Skin of body (tissue), 2 donors: ENCODE data around the gene RPL34. TPM values are rescaled to one million over a fixed set of nuclear protein-coding genes. Genes with fewer than 3 reads are reported as not detected.
"Not testable (repeated sequence)": the region's sequence is repeated elsewhere in the genome, so short reads cannot be mapped to it uniquely, and the experiment has no call there.

Source experiments
- DNase-seq: peaks from one replicate; lab custom pipeline; 2025; lab: John Stamatoyannopoulos, UW
- total RNA-seq: library from RNA; depleted of rRNA; stranded (reverse); fragments of >200 nt; gene quantifications from one replicate; pipeline ENCODE4 v1.2.3, GENCODE V29; 2014

Gene RPL34
- total RNA-seq, result 1,102 TPM

GRCh38 chr4:108620101-108620932 is at the start of gene RPL34:
Gene RPL34 (plus strand): TSS chr4:108620576. CDS start chr4:108621960, 1,384 bp downstream.
- peak; percentile 100 for DNase-seq

GRCh38 chr4:108570993-108571569 is 49.3 kb upstream of the RPL34 start:
- peak; percentile 11 for DNase-seq

DNA sequence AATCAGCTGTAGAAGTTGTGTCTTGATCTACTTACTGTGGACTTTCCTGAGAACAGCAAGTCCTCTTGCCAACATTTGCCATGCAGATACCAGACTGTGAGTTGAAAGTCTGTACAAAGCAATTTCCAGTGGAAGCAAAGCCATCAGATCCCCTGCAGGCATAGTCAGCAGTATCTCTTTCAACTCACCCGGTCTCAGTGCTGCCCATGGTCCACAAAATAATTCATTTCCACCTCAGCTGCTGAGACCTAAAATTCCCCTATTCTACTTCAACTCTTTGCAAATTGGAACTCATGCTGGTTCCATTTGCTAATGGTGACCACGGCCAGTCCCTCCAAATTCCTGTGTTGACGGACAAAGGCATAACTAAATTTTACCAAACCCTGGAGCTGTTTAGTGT is 46.0 kb upstream of the RPL34 start:
- no peak for DNase-seq

DNA sequence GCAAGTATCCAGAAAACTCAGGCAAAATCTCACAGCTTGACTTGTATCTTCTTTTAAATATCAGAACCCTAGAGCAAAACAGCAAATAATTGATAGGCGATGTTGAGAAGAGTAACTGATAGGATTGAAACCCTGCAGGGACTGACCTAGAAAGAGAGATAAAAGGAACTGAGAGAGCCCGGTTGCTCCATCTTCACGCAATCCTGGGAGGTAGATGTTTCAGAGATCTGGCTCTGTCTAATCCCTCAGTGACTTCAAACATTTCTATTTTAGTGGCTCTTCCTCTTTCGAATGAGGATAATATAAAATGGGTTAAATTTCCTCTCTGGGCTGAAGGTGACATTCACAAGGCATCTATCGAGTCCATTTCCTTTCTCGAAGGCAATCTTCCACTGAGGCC is 39.3 kb upstream of the RPL34 start:
- no peak for DNase-seq

DNA sequence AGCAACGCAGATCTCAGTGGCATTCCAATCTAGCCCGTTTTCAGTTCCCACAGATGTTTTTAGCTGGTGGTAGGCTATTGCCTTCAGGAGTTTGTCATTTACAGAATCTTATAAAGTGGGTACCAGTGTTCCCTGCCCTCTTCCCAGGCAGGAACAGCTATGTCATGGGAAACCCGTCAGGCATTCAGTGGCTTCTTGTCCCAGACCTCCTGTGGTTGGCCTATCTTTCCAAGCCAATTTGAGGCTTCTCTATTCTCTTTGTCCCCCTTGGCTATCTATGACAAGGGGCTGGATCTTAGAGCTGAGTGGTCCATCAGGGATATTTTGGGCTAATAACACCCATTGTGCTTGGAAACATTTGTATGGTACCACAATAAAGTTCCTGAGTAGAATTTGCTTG is 33.6 kb upstream of the RPL34 start:
- DNase-seq, result no peak

- DNase-seq, result no peak
Measured at GRCh38 chr4:108588878-108589277, 31.5 kb upstream of the RPL34 start.

- DNase-seq, result no peak
Measured at GRCh38 chr4:108589961-108590360, 30.4 kb upstream of the RPL34 start.

- no peak for DNase-seq
Measured at GRCh38 chr4:108590776-108591175, 29.6 kb upstream of the RPL34 start.

DNA sequence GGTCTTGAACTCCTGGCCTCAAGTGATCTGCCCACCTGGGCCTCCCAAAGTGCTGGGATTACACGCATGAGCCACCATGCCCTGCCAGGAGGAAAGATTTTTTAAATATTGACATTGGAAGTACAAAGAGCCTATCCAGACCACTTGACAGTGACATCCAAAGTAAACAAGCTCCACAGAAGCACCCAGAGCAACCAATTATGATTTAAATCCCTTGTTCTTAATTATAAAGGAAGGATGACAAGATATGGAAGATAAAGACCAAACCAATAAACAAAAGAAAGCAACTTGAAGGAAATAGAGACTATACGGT is 27.7 kb upstream of the RPL34 start:
- DNase-seq, result no peak

DNA sequence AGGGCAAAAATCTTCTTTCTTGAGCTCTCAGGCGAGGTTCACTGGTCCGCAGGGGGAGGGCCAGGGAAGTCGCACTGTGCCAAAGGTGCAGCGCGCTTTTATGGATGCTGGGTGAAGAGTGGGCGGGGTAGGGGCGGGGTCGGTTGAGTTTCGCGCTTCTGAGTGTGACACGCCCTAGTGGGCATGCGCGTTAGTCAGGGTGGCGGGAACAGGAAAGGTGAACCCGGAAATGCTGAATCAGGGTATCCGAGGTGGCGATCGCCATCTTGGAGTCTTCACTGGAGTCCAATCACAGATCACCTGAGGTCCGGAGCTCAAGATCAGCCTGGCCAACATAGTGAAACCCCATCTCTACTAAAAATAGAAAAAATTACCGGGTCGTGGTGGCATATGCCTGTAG is 26.1 kb upstream of the RPL34 start:
- DNase-seq, result not testable (repeated sequence)

DNA sequence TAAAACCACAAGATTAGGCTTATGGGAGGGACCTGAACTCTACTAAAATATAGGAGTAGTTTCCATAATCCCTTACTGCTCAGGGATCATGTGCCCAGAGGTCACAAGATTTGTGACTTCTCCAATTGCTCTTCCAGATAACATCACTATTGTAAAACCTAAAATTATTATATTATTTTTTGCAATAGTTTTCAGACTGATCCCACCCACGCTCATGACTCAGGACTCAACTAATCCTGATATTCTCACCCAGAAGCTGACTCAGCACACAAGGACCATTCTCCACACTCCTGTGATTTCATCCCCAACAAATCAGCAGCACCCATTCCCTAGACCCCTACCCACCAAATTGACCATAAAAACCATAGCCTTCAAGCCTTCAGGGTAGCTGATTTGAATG is 24.0 kb upstream of the RPL34 start:
- no peak for DNase-seq

DNA sequence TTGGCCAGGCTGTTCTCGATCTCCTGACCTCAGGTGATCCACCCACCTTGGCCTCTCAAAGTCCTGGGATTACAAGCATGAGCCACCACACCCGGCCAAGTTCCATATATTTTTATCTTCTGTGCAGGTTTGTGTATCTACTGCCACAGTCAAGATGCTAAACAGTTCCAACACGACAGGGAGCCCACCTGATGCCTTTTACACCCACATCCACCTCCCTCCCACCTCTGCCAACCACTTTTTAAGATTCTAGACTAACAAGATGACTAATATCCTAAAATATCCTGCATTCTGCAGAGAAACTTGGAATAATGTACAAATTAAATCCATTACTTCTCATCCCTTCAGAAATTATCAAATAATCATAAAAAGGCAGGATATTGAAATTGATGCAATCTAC is 19.3 kb upstream of the RPL34 start:
- no peak for DNase-seq

GRCh38 chr4:108601532-108601931 is 18.8 kb upstream of the RPL34 start:
- DNase-seq, result no peak

- DNase-seq, result no peak
Measured at GRCh38 chr4:108602163-108602562, 18.2 kb upstream of the RPL34 start.

DNA sequence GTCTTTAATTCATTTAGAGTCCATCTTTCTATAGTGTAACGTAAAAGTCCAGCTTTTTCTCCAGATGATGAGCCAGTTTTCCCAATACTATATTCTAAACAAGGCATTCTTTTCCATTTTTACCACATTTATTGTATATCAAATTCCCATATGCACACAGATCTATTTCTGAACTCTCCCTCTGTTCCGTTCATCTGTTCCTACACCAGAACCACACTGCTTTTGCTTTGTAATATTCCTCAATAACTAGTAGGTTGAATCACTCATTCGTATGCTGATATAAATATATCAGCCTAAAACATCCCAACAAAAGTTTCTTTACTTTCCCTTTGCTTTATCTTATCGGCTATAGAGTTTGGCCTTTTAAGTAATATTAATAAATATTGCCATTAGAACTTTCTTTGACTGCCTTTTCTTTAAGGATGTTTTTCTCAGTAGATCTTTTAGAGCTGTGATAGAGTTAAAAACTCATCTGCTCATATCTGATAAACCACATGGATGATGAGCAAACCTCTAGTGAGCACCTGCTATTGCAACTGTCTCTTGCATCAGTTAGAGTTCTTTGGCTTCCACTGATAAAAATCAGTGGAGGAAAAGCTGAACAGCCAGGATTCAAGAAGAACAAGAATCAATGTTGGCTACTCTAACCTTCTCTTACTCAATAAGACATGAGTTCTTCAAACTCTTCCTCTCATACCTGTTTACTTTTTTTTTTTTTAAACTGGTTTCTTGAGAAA is 13.1 kb upstream of the RPL34 start:
- no peak for DNase-seq

GRCh38 chr4:108611365-108611764 is 9.0 kb upstream of the RPL34 start:
- DNase-seq, result peak; percentile 5

- DNase-seq, result no peak
Measured at GRCh38 chr4:108612365-108612764, 8.0 kb upstream of the RPL34 start.

DNA sequence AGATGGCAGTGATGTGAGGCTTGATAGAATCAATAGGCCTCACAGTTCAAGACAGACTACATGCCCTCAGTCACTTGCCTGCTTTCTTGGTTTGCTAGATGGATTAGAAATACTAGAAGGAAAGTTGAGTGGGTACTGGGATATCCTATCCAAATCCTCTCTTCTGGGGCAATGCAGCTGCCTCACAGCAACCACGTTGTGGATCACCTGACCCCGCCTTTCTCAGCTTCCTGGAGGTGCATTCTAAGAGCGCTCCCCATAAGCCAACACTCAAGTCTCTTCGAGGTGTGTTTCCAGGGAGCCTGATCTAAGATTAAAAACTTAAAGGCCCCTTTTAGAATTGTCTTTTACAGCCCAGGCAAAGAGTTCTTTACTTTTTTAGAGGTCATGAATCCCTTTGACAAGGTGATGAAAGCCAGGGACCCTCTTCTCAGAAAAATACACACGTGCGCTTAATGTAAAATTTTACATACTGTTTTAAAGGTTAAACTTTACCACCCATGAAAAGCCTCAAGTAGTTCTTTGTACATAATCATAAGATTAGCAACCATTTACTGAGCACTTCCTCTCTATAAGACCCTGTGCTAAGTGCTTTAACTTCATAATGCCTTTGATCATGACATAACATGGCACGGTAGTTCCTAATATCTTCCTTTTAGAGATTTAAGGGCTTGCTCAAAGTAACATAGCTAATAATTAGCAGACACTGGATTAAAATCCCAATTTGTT is 840 bp upstream of the RPL34 start:
- no peak for DNase-seq

DNA sequence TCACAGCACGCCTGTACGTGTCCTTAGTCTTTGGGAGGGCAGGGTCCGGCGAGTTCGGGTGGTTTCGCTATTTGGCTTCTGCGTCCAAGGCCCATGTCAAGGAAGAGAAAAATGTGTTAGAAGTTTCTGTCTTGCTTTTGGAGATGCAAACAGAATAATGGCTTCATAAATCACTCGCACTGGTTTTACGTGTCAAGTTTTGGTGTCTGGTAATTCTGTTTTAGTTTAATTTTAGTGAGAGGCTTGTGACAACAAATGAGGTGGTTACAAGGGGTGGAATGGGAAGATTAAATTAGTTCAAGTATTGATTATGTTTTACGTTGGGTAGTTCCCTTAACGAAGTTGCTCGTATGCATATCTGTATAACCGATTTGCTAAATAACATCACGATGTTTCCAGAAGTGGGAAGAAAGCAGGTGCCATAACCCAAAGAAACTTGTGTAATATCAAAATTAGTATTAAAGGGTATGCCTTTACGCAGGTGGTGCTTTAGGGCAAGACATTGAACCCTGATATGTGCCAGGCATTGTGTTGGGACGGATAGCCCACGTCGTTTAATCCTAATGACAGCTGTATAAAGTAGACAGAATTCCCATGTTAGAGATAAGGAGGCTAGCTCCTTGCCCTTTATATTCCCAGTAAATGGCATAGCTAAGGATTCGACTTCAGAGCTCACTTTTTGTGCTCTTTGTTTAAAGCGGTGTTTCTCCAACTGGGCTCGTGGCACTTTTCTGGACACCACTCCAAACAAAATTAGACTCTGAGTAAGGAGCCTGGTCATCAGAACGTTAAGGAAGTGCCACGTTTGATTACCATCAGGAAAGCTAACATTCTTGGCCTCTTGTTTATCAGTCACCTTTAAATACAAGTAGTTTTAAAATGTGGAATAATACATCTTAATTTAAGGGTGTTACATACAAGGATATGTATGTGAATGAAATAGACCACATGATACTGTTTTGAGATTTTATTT is 843 bp downstream of the RPL34 start:
- peak; percentile 54 for DNase-seq

GRCh38 chr4:108622022-108622421 is 1.6 kb downstream of the RPL34 start:
- DNase-seq, result no peak

GRCh38 chr4:108622828-108623227 is 2.5 kb downstream of the RPL34 start:
- DNase-seq, result no peak
